Nephron (organoid): Measurements from ENCODE around the gene CFAP126.
"Not testable (repeated sequence)": the region's sequence is repeated elsewhere in the genome, so short reads cannot be mapped to it uniquely, and the experiment has no call there.

ENCODE experiments used
- H3K27ac Mint-ChIP-seq, 3 experiments: 2 replicates each; pipeline ENCODE4 v1.8.0; 2020; ENCODE audit warnings: mixed read lengths in 3 of 3, mild to moderate bottlenecking in 2 of 3, moderate library complexity in 1 of 3
- H3K27me3 Mint-ChIP-seq: 2 replicates; pipeline ENCODE4 v1.8.0; 2021; ENCODE audit warnings: low read depth, mild to moderate bottlenecking, moderate library complexity, mixed read lengths
- H3K36me3 Mint-ChIP-seq: 2 replicates; pipeline ENCODE4 v1.8.0; 2020; ENCODE audit warnings: low read depth, mixed read lengths
- H3K4me1 Mint-ChIP-seq: 2 replicates; pipeline ENCODE4 v1.8.0; 2020; ENCODE audit warnings: mixed read lengths
- H3K4me3 Mint-ChIP-seq, 3 experiments: 2 replicates each; pipeline ENCODE4 v1.8.0; 2020; ENCODE audit warnings: mild to moderate bottlenecking in 3 of 3, mixed read lengths in 3 of 3, moderate library complexity in 2 of 3
- H3K9me3 Mint-ChIP-seq: 2 replicates; pipeline ENCODE4 v1.8.0; 2020; ENCODE audit warnings: mixed read lengths
- CTCF ChIP-seq, 3 experiments: fragments of 200-600 bp; sonication (generic); IDR thresholded peaks; one replicate each; pipeline ENCODE4 v1.5.0; 2021; ENCODE audit warnings: antibody characterized with exemption in 3 of 3; ENCODE audit not compliant: unreplicated experiment in 3 of 3

The CFAP126 gene

GRCh38 chr1:161342821-161343220, 24.9 kb downstream of the CFAP126 start:
- H3K27ac Mint-ChIP-seq: no peak overlapping the region
- no peaks in the 10 kb centered on the region for H3K9me3 Mint-ChIP-seq
- no peak overlapping the region for H3K4me3 Mint-ChIP-seq
- TF ChIP-seq CTCF (IDR thresholded peaks at IDR 0.05; ENCODE audit: unreplicated experiment in 3 of 3): no peak
- peaks cover 55% of the 10 kb centered on the region for H3K36me3 Mint-ChIP-seq
- H3K4me1 Mint-ChIP-seq: no peaks in the 10 kb centered on the region
- H3K27me3 Mint-ChIP-seq: no peaks in the 10 kb centered on the region

DNA sequence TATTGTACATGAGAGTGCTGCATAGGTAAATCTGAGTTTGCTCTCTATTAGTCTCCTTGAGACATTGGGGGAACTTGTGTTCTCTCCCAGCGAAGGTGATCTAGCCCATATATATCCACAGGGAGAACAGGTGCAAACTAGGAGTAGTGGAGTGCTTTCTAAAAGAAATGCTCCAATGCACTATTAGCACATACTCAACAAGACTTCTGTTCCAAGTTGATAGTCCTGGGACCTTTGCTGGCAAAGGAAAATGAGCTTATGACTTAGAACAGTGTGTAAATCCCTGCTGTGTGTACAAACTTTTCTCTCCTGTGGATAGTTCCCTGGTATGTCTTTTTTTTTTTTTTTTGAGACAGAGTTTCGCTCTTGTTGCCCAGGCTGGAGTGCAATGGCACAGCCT, 25.5 kb downstream of the CFAP126 start:
- Mint-ChIP-seq H3K36me3 (peaks cover 58% of the 10 kb centered on the region), H3K4me1 (no peaks in the 10 kb centered on the region), H3K4me3 (no peak overlapping the region), H3K9me3 (no peaks in the 10 kb centered on the region), H3K27me3 (no peaks in the 10 kb centered on the region), H3K27ac (no peak overlapping the region)
- TF ChIP-seq CTCF (IDR thresholded peaks at IDR 0.05; ENCODE audit: unreplicated experiment in 3 of 3): no peak

- H3K36me3 Mint-ChIP-seq: peaks cover 74% of the 10 kb centered on the region
- H3K4me1 Mint-ChIP-seq: no peaks in the 10 kb centered on the region
- no peak for TF ChIP-seq CTCF (IDR thresholded peaks at IDR 0.05; ENCODE audit: unreplicated experiment in 3 of 3)
- H3K27ac Mint-ChIP-seq: no peak overlapping the region
- no peaks in the 10 kb centered on the region for H3K9me3 Mint-ChIP-seq
- no peak overlapping the region for H3K4me3 Mint-ChIP-seq
- H3K27me3 Mint-ChIP-seq: no peaks in the 10 kb centered on the region
Observed at GRCh38 chr1:161335796-161336195, 31.9 kb downstream of the CFAP126 start.

GRCh38 chr1:161333166-161333565, 34.5 kb downstream of the CFAP126 start:
- Mint-ChIP-seq H3K9me3 (no peaks in the 10 kb centered on the region), H3K27me3 (no peaks in the 10 kb centered on the region), H3K4me1 (no peaks in the 10 kb centered on the region), H3K36me3 (peaks cover 70% of the 10 kb centered on the region), H3K4me3 (no peak overlapping the region), H3K27ac (no peak overlapping the region)
- TF ChIP-seq CTCF (IDR thresholded peaks at IDR 0.05; ENCODE audit: unreplicated experiment in 3 of 3): no peak

DNA sequence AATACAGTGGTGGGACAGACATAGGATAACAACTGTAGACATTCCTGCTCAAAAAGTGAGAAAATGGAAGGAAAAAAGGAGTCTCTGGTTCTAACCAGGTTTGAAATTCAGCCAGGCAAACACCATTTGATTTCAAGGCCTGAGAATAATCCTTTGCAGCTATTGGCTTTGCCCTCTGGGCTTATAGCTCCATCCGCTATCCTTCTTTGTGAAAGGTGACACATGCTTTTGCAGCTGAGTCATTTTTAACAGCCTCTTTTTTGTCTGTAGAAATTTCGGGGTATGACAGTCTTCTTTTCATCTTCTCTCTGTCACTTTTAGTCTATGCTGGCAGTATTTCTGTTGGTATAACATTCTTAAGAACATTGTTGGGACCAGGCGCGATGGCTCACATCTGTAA, 37.3 kb downstream of the CFAP126 start:
- Mint-ChIP-seq H3K36me3 (peaks cover 71% of the 10 kb centered on the region), H3K27me3 (no peaks in the 10 kb centered on the region), H3K9me3 (no peaks in the 10 kb centered on the region), H3K4me3 (no peak overlapping the region), H3K27ac (no peak overlapping the region), H3K4me1 (no peaks in the 10 kb centered on the region)
- TF ChIP-seq CTCF (IDR thresholded peaks at IDR 0.05; ENCODE audit: unreplicated experiment in 3 of 3): no peak

DNA sequence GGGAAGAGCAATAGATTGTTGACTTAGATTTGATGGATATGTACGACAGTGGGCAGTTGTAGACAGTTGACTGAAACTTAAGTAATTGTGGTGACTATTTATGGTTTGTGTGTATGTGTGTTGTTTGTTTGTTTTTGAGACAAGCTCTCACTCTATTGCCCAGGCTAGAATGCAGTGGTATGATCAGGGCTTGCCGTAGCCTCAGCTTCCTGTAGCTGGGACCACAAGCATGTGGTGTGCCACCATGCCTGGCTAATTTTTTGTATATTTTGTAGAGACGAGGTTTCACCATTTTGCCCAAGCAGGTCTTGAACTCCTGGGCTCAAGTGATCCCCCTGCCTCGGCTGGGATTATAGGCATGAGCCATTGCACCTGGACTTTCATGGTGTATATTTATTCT, 43.7 kb downstream of the CFAP126 start:
- TF ChIP-seq CTCF (IDR thresholded peaks at IDR 0.05; ENCODE audit: unreplicated experiment in 3 of 3): no peak
- H3K4me1 Mint-ChIP-seq: no peaks in the 10 kb centered on the region
- H3K4me3 Mint-ChIP-seq: no peak overlapping the region
- no peak overlapping the region for H3K27ac Mint-ChIP-seq
- no peaks in the 10 kb centered on the region for H3K27me3 Mint-ChIP-seq
- no peaks in the 10 kb centered on the region for H3K9me3 Mint-ChIP-seq
- peaks cover 35% of the 10 kb centered on the region for H3K36me3 Mint-ChIP-seq

GRCh38 chr1:161315841-161316674, 51.6 kb downstream of the CFAP126 start:
- peak overlapping the region; percentile 89 to 98 (median 98) for H3K27ac Mint-ChIP-seq
- not testable (repeated sequence) for H3K9me3 Mint-ChIP-seq

More at GRCh38 chr1:161315841-161316674, 51.6 kb downstream of the CFAP126 start:
- Mint-ChIP-seq H3K4me3 (peak overlapping the region; percentile 95 to 98 (median 95)), H3K4me1 (peaks cover 24% of the 10 kb centered on the region)
- H3K36me3 Mint-ChIP-seq, H3K27me3 Mint-ChIP-seq: not testable (repeated sequence)
